Activated T-cell treated with anti-CD3 and anti-CD28 coated beads, Interleukin-2, amount 50 U/mL, for 4 hours (primary cell): ENCODE measurements around the gene SLC16A1. TPM values are rescaled to one million over a fixed set of nuclear protein-coding genes. Genes with fewer than 3 reads are reported as not detected.

Experiments
- ATAC-seq, 2 donors: fragments of 200-7000 bp; cut with Tn5 transposase; one replicate each; pipeline ENCODE4 v1.10.0; 2021
- DNase-seq: peaks from one replicate; pipeline ENCODE4 v3.0.0-alpha.2; 2020
- H3K27me3 Mint-ChIP-seq: one replicate; pipeline ENCODE4 v1.8.0; 2021; ENCODE audit warnings: low read depth, mixed read lengths
- H3K36me3 Mint-ChIP-seq: one replicate; pipeline ENCODE4 v1.8.0; 2022; ENCODE audit warnings: mixed read lengths; ENCODE audit not compliant: insufficient read depth
- H3K4me1 Mint-ChIP-seq: one replicate; pipeline ENCODE4 v1.8.0; 2021; ENCODE audit warnings: low read depth, mixed read lengths
- H3K4me3 Mint-ChIP-seq: one replicate; pipeline ENCODE4 v1.8.0; 2021; ENCODE audit warnings: mild to moderate bottlenecking, moderate library complexity, mixed read lengths
- H3K9me3 Mint-ChIP-seq: one replicate; pipeline ENCODE4 v1.8.0; 2021; ENCODE audit warnings: mixed read lengths
- total RNA-seq, 3 donors: library from RNA; stranded (reverse); gene quantifications; one replicate each; pipeline ENCODE4 v1.2.1, GENCODE V29; 2021

SLC16A1 gene
- total RNA-seq, 3 donors from 2014 or later: 85.9 to 104 (median 103) TPM

GRCh38 chr1:112925015-112925414 lies 31.0 kb downstream of the SLC16A1 start:
- no peak overlapping the region for H3K4me3 Mint-ChIP-seq
- peaks cover 36% of the 10 kb centered on the region for H3K36me3 Mint-ChIP-seq

GRCh38 chr1:112923959-112924349 lies 32.0 kb downstream of the SLC16A1 start:
- ATAC-seq (no peak), DNase-seq (no peak)
- no peaks in the 10 kb centered on the region for H3K9me3 Mint-ChIP-seq
- no peaks in the 10 kb centered on the region for H3K27me3 Mint-ChIP-seq
- H3K4me3 Mint-ChIP-seq: no peak overlapping the region
- peaks cover 36% of the 10 kb centered on the region for H3K36me3 Mint-ChIP-seq
- no peaks in the 10 kb centered on the region for H3K4me1 Mint-ChIP-seq

More at GRCh38 chr1:112925015-112925414, 31.0 kb downstream of the SLC16A1 start:
- Mint-ChIP-seq H3K9me3 (no peaks in the 10 kb centered on the region), H3K4me1 (no peaks in the 10 kb centered on the region), H3K27me3 (no peaks in the 10 kb centered on the region)
- ATAC-seq (no peak), DNase-seq (no peak)

- no peaks in the 10 kb centered on the region for H3K9me3 Mint-ChIP-seq
- no peak for DNase-seq
These were observed 32.6 kb downstream of the SLC16A1 start for GRCh38 chr1:112923234-112923958.

GRCh38 chr1:112911506-112912220 lies 44.3 kb downstream of the SLC16A1 start:
- peaks cover 29% of the 10 kb centered on the region for H3K36me3 Mint-ChIP-seq
- H3K27me3 Mint-ChIP-seq: no peaks in the 10 kb centered on the region
- ATAC-seq (no peak), DNase-seq (no peak)
- no peaks in the 10 kb centered on the region for H3K4me1 Mint-ChIP-seq
- H3K9me3 Mint-ChIP-seq: no peaks in the 10 kb centered on the region
- no peak overlapping the region for H3K4me3 Mint-ChIP-seq

More at GRCh38 chr1:112923234-112923958, 32.6 kb downstream of the SLC16A1 start:
- Mint-ChIP-seq H3K27me3 (no peaks in the 10 kb centered on the region), H3K36me3 (peaks cover 30% of the 10 kb centered on the region), H3K4me1 (no peaks in the 10 kb centered on the region), H3K4me3 (no peak overlapping the region)
- no peak for ATAC-seq

GRCh38 chr1:112909847-112910246 lies 46.1 kb downstream of the SLC16A1 start:
- no peak for DNase-seq
- H3K4me1 Mint-ChIP-seq: peaks cover 6% of the 10 kb centered on the region
- H3K4me3 Mint-ChIP-seq: no peak overlapping the region
- peaks cover 18% of the 10 kb centered on the region for H3K36me3 Mint-ChIP-seq
- no peaks in the 10 kb centered on the region for H3K9me3 Mint-ChIP-seq
- ATAC-seq: no peak
- H3K27me3 Mint-ChIP-seq: no peaks in the 10 kb centered on the region

- no peak overlapping the region for H3K4me3 Mint-ChIP-seq
- H3K9me3 Mint-ChIP-seq: no peaks in the 10 kb centered on the region
- no peaks in the 10 kb centered on the region for H3K27me3 Mint-ChIP-seq
- peaks cover 23% of the 10 kb centered on the region for H3K4me1 Mint-ChIP-seq
- ATAC-seq (no peak), DNase-seq (no peak)
- H3K36me3 Mint-ChIP-seq: no peaks in the 10 kb centered on the region
These were observed 49.8 kb downstream of the SLC16A1 start for GRCh38 chr1:112906150-112906698.

- Mint-ChIP-seq H3K27me3 (no peaks in the 10 kb centered on the region), H3K36me3 (no peaks in the 10 kb centered on the region), H3K4me1 (peaks cover 23% of the 10 kb centered on the region), H3K4me3 (no peak overlapping the region), H3K9me3 (no peaks in the 10 kb centered on the region)
- DNase-seq (no peak), ATAC-seq (no peak)
These were observed 50.4 kb downstream of the SLC16A1 start for GRCh38 chr1:112905395-112906149.

GRCh38 chr1:112904831-112905261 lies 51.1 kb downstream of the SLC16A1 start:
- no peak overlapping the region for H3K4me3 Mint-ChIP-seq
- H3K4me1 Mint-ChIP-seq: peaks cover 23% of the 10 kb centered on the region
- H3K9me3 Mint-ChIP-seq: no peaks in the 10 kb centered on the region
- DNase-seq: no peak
- H3K36me3 Mint-ChIP-seq: no peaks in the 10 kb centered on the region
- ATAC-seq: no peak
- H3K27me3 Mint-ChIP-seq: no peaks in the 10 kb centered on the region

- Mint-ChIP-seq H3K4me1 (peaks cover 23% of the 10 kb centered on the region), H3K27me3 (no peaks in the 10 kb centered on the region), H3K9me3 (no peaks in the 10 kb centered on the region), H3K36me3 (no peaks in the 10 kb centered on the region), H3K4me3 (no peak overlapping the region)
- ATAC-seq (peak; percentile 98), DNase-seq (peak; percentile 26)
These were observed 51.7 kb downstream of the SLC16A1 start for GRCh38 chr1:112904071-112904830.

- no peak overlapping the region for H3K4me3 Mint-ChIP-seq
- peaks cover 23% of the 10 kb centered on the region for H3K4me1 Mint-ChIP-seq
- no peaks in the 10 kb centered on the region for H3K9me3 Mint-ChIP-seq
- no peak for DNase-seq
- ATAC-seq: no peak
- H3K36me3 Mint-ChIP-seq: no peaks in the 10 kb centered on the region
- H3K27me3 Mint-ChIP-seq: no peaks in the 10 kb centered on the region
These were observed 53.8 kb downstream of the SLC16A1 start for GRCh38 chr1:112902221-112902620.

GRCh38 chr1:112901387-112901786 lies 54.6 kb downstream of the SLC16A1 start:
- no peak for DNase-seq
- no peak overlapping the region for H3K4me3 Mint-ChIP-seq
- peaks cover 23% of the 10 kb centered on the region for H3K4me1 Mint-ChIP-seq
- ATAC-seq: no peak
- H3K36me3 Mint-ChIP-seq: no peaks in the 10 kb centered on the region
- H3K9me3 Mint-ChIP-seq: no peaks in the 10 kb centered on the region
- no peaks in the 10 kb centered on the region for H3K27me3 Mint-ChIP-seq

GRCh38 chr1:112896783-112897182 lies 59.2 kb downstream of the SLC16A1 start:
- Mint-ChIP-seq H3K27me3 (no peaks in the 10 kb centered on the region), H3K36me3 (no peaks in the 10 kb centered on the region), H3K4me1 (no peaks in the 10 kb centered on the region), H3K4me3 (no peak overlapping the region), H3K9me3 (peaks cover 18% of the 10 kb centered on the region)
- ATAC-seq (no peak), DNase-seq (no peak)

GRCh38 chr1:112894561-112895011 lies 61.4 kb downstream of the SLC16A1 start:
- Mint-ChIP-seq H3K4me1 (no peaks in the 10 kb centered on the region), H3K36me3 (no peaks in the 10 kb centered on the region), H3K9me3 (peaks cover 18% of the 10 kb centered on the region), H3K27me3 (no peaks in the 10 kb centered on the region), H3K4me3 (no peak overlapping the region)
- ATAC-seq: no peak
- DNase-seq: no peak

- DNase-seq: no peak
- no peaks in the 10 kb centered on the region for H3K36me3 Mint-ChIP-seq
- H3K4me1 Mint-ChIP-seq: no peaks in the 10 kb centered on the region
- H3K27me3 Mint-ChIP-seq: no peaks in the 10 kb centered on the region
- H3K4me3 Mint-ChIP-seq: no peak overlapping the region
- no peak for ATAC-seq
- H3K9me3 Mint-ChIP-seq: peaks cover 18% of the 10 kb centered on the region
These were observed 62.0 kb downstream of the SLC16A1 start for GRCh38 chr1:112894010-112894292.
